NCI-H524 treated with DMSO at 0.1 percent for 48 hours (cell line): ENCODE data around the gene SMAGP.
"Not testable (repeated sequence)": the region's sequence is repeated elsewhere in the genome, so short reads cannot be mapped to it uniquely, and the experiment has no call there.

ENCODE experiments used
- DNase-seq: peaks from one replicate; lab custom pipeline; 2025; lab: John Stamatoyannopoulos, UW

Gene SMAGP

GRCh38 chr12:51264297-51264696 lies 5.9 kb downstream of the SMAGP start:
- no peak for DNase-seq

DNA sequence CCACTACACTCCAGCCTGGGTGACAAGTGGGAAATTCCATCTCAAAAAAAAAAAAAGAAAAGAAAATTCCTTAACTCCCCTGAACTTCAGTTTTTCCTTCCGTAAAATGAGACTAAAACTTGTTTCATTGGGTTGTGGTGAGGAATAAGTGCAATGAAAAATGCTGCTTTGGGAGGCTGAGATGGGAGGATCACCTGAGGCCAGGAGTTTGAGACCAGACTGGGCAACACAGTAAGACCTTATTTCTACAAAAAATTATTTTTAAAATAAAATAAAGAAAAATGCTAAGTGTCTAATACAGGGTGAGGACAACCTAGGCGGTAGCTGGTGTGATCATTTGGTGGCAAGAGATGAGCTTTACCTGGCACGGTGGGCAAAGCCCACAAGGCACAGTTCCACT lies 6.9 kb downstream of the SMAGP start:
- DNase-seq: no peak

DNA sequence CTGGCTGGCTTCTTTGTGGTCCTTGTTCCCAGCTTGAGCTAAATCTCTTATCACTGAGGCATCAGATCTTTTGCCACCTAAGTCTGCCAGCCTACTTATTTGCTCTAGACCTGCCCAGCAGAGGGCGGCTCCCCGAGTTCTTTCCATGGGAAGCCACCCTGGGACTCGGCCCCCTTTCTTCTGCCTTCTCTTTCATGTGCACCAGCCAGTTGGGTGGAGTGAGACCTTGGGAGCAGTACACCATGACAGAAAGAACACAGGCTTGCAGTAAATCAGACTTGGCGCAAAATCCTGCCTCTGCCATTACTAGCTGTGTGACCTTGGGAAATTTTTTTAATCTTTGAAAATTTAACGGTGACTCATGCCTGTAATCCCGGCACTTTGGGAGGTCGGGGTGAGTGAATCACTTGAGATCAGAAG lies 7.4 kb downstream of the SMAGP start:
- no peak for DNase-seq

DNA sequence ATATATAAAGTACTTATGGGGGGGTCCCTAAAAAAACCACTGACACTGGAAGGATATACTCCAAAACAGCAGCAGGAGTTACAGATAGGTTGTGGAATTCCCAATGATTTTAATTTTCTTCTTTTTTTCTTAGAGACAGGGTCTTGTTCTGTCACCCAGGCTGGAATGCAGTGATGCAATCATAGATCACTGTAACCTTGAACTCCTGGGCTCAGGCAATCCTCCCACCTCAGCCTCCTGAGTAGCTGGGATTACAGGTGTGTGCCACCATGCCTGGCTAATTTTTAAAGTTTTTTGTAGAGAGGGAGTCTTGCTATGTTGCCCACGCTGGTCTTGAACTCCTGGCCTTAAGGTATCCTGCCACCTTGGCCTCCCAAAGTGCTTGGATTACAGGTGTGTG lies 10.6 kb downstream of the SMAGP start:
- DNase-seq: not testable (repeated sequence)

DNA sequence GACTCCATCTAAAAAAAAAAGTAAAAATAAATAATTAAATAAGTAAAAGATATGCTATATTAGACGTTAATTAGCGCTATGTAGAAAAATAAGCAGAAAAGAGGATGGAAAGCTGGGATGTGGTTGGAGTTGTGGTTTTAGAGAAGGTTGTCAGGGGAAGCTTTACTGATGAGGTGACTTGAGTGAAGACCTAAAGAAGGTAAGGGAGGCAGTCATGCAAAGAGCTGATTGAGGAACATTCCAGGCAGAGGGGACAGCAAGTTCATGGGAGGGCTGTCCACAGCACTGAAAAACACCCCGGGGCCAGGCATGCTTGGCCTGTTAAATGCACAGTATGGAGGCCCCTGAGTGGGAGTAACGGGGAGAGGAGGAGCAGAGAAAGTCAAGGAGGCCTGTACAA lies 15.7 kb downstream of the SMAGP start:
- no peak for DNase-seq

- DNase-seq: no peak
Measured at GRCh38 chr12:51253276-51253675, 16.9 kb downstream of the SMAGP start.

- DNase-seq: no peak
Measured at GRCh38 chr12:51247523-51248206, 22.6 kb downstream of the SMAGP start.

DNA sequence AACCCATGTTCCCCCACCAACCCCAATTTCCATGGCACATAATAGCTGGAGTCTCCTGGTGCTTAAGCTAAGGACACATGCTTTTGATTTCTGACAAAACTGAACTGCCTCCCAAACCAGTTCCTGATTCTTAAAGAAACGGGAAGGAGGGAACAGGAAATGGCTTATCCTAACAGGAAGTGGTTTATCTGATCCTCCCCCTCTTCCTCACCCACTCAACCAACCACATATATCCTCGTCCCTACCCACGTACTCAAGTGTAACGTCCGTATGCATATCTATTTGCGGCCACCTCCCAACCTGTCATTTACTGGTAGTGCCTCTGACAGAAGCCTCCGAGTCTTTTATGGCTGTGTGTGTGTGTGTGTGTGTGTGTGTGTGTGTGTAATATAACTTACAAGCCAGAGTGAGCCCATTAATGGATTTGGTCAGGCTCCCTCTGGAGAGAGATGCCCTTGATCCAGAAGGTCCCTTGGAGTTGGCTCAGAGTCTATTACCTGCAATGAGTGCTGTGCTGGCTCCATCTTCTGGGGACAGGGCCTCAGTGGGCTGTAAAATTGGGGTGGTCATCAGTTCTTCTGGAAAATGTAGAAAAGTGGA lies 23.9 kb downstream of the SMAGP start:
- DNase-seq: no peak

GRCh38 chr12:51245476-51246253 lies 24.6 kb downstream of the SMAGP start:
- no peak for DNase-seq

GRCh38 chr12:51244269-51244668 lies 25.9 kb downstream of the SMAGP start:
- no peak for DNase-seq

- DNase-seq: no peak
Measured at GRCh38 chr12:51242876-51243275, 27.3 kb downstream of the SMAGP start.

GRCh38 chr12:51242120-51242519 lies 28.1 kb downstream of the SMAGP start:
- DNase-seq: no peak

GRCh38 chr12:51240971-51241370 lies 29.2 kb downstream of the SMAGP start:
- DNase-seq: no peak

GRCh38 chr12:51238510-51239334 lies 31.5 kb downstream of the SMAGP start, which contains the start of gene DAZAP2:
TSS of gene DAZAP2 (plus strand) at chr12:51238826. CDS start at chr12:51238908, 82 bp downstream.
- DNase-seq: peak; percentile 64

- no peak for DNase-seq
Measured at GRCh38 chr12:51238037-51238509, 32.1 kb downstream of the SMAGP start.

GRCh38 chr12:51234530-51234929 lies 35.7 kb downstream of the SMAGP start:
- DNase-seq: no peak

DNA sequence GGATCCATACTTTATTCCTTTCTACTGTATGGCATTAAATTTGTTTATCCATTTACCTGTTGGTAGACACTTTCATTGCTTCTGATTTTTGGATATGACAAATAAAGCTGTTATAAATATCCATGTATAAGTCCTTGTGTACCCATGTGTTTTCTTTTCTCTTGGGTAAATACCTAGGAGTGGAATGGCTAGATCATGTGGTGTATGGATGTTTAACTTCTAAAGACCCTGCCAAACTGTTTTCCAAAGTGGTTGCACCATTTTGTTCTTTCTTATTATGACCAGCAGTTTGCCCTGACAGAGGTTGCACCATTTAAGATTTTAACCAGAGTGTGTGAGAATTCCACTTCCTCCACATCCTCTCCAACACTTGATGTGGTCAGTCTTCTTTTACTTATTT lies 37.6 kb downstream of the SMAGP start:
- DNase-seq: no peak

- no peak for DNase-seq
Measured at GRCh38 chr12:51229116-51229809, 41.0 kb downstream of the SMAGP start.

GRCh38 chr12:51227962-51228361 lies 42.3 kb downstream of the SMAGP start:
- no peak for DNase-seq

- DNase-seq: not testable (repeated sequence)
Measured at GRCh38 chr12:51227112-51227511, 43.1 kb downstream of the SMAGP start.

GRCh38 chr12:51225771-51226170 lies 44.4 kb downstream of the SMAGP start:
- no peak for DNase-seq
